PFSK-1 (cell line): Measurements from ENCODE around the gene SATB1.

Source experiments
- FOXP2 ChIP-seq: optimal IDR thresholded peaks from 2 replicates; pipeline ENCODE3; 2011; ENCODE audit warnings: borderline replicate concordance, control low read depth, inconsistent platforms; ENCODE audit not compliant: insufficient read depth; ENCODE audit errors: extremely low read length, extremely low read depth
- POLR2AphosphoS5 ChIP-seq: IDR thresholded peaks from 2 replicates; pipeline ENCODE4 v1.6.1; 2012; ENCODE audit warnings: low read depth, mild to moderate bottlenecking, control low read depth, low read length, moderate library complexity
- SIN3A ChIP-seq: IDR thresholded peaks from 2 replicates; pipeline ENCODE4 v1.6.1; 2012; ENCODE audit warnings: mild to moderate bottlenecking, low read length, moderate library complexity, borderline replicate concordance; ENCODE audit not compliant: insufficient read depth
- TAF1 ChIP-seq: IDR thresholded peaks from 2 replicates; pipeline ENCODE4 v1.6.1; 2012; ENCODE audit warnings: low read length, control low read depth, borderline replicate concordance; ENCODE audit not compliant: insufficient read depth
- TF ChIP-seq, protein P1 (sequence below), 2 experiments: IDR thresholded peaks; 2 replicates each; pipeline versions ENCODE4 v1.6.1 to v1.8.0; 2011 to 2012; ENCODE audit warnings: low read depth in 2 of 2, low read length in 2 of 2, control low read depth in 1 of 2, inconsistent platforms in 1 of 2, mild to moderate bottlenecking in 1 of 2, moderate library complexity in 1 of 2; ENCODE audit not compliant: insufficient read depth in 1 of 2

SATB1 gene

DNA sequence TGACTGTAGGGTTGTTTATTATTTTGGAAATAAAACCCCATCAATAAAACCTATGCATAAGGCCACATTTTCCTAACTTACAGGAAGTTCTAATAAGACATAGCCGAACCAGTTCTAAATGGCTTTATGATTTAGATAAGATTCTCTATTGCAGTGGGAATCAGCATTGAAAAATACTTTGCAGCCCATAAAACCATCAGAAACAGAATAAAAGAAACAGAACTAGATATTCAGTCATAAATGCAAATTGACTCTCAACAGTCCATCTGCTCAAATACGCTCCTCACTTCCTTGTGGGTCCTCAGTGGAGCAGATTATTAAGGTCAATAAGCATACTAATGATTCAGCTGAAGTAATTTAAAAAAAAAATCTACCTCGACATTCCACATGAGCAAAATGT, 8.8 kb downstream of the SATB1 start:
- TF ChIP-seq FOXP2 (no peak), TAF1 (no peak), POLR2AphosphoS5 (no peak), SIN3A (no peak)
- TF ChIP-seq, protein P1, sequence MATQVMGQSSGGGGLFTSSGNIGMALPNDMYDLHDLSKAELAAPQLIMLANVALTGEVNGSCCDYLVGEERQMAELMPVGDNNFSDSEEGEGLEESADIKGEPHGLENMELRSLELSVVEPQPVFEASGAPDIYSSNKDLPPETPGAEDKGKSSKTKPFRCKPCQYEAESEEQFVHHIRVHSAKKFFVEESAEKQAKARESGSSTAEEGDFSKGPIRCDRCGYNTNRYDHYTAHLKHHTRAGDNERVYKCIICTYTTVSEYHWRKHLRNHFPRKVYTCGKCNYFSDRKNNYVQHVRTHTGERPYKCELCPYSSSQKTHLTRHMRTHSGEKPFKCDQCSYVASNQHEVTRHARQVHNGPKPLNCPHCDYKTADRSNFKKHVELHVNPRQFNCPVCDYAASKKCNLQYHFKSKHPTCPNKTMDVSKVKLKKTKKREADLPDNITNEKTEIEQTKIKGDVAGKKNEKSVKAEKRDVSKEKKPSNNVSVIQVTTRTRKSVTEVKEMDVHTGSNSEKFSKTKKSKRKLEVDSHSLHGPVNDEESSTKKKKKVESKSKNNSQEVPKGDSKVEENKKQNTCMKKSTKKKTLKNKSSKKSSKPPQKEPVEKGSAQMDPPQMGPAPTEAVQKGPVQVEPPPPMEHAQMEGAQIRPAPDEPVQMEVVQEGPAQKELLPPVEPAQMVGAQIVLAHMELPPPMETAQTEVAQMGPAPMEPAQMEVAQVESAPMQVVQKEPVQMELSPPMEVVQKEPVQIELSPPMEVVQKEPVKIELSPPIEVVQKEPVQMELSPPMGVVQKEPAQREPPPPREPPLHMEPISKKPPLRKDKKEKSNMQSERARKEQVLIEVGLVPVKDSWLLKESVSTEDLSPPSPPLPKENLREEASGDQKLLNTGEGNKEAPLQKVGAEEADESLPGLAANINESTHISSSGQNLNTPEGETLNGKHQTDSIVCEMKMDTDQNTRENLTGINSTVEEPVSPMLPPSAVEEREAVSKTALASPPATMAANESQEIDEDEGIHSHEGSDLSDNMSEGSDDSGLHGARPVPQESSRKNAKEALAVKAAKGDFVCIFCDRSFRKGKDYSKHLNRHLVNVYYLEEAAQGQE (IDR thresholded peaks at IDR 0.05; ENCODE audit: insufficient read depth in 1 of 2, low read depth in 2 of 2, low read length in 2 of 2): no peak

DNA sequence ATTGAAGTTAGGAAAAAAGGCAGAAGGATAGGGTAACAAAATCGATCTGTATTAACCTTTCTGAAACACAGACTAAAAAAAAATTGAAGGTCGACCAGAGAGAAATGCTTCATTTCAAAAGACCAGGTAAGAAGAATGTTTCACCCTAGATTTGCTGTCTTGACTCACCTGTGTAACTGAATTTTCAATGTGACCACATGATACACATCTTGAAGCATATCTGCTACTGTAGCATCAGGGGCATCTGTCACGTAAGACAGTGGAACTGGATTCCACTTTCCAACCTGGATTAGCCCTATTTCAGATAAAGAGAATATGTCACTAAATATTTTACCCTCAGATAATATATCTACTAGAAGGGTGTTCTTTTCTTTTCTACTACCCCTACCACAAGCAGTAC, 9.3 kb downstream of the SATB1 start:
- no peak for TF ChIP-seq FOXP2
- TF ChIP-seq POLR2AphosphoS5: no peak
- no peak for TF ChIP-seq SIN3A
- TF ChIP-seq, protein P1 (IDR thresholded peaks at IDR 0.05; ENCODE audit: insufficient read depth in 1 of 2, low read depth in 2 of 2, low read length in 2 of 2): no peak
- no peak for TF ChIP-seq TAF1

DNA sequence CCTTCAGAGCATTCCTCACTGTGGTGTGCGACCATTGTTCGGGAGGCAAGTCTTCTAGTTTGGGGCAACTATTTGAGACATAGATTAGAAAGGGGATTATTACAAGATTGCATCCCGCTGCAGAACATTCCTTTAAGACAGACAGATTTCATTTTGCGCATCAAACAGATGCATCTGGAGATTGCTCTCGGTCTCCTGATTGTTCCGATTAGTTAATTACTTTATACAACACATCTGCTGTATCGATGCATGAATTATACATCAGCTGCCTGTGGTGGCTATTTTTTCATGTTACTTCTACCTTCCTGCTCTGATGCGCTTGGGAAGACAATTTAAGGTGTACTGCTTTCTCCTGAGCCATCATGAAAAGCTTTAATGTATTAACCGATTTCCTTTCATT, 10.0 kb downstream of the SATB1 start:
- TF ChIP-seq, protein P1 (IDR thresholded peaks at IDR 0.05; ENCODE audit: insufficient read depth in 1 of 2, low read depth in 2 of 2, low read length in 2 of 2): no peak
- TF ChIP-seq FOXP2 (no peak), TAF1 (no peak), POLR2AphosphoS5 (no peak), SIN3A (no peak)

DNA sequence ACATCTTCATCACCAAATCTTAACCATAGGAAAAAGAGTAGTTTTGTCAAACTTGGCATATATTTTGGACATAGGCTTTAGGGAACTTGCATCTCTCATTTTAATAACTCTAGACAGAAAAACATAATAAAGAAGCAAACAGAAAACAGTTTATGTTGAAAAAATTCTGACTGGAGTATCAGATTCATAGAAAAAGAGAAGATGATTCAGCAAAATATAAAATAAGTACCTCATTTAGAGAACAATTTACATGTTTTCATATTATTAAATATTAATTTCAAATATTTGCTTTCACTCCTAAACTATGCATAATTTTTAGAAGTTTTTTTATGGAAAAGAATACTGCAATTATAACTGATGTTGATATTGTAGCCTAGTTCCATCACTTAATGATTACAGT, 12.5 kb downstream of the SATB1 start:
- TF ChIP-seq SIN3A: no peak
- no peak for TF ChIP-seq FOXP2
- no peak for TF ChIP-seq POLR2AphosphoS5
- TF ChIP-seq, protein P1 (IDR thresholded peaks at IDR 0.05; ENCODE audit: insufficient read depth in 1 of 2, low read depth in 2 of 2, low read length in 2 of 2): no peak
- TF ChIP-seq TAF1: no peak

DNA sequence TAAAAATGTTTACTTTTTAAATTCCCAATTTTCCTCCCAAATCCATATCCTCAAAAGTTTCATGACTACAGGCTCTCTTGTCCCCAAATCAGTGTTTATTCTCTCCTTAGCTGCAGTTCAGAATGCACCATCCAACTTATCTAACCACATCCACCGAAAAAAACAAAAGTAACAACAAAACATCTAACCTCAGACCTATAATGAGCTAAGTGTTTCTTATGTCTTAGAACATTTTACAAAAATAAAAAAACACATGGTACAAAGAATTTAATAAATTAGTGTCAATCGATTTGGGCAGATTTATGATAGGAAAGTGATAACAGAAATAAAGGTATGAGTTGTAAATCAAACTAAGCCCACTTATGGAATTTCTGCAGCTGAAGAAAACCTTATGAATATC, 13.6 kb downstream of the SATB1 start:
- TF ChIP-seq TAF1 (no peak), FOXP2 (no peak), POLR2AphosphoS5 (no peak), SIN3A (no peak)
- TF ChIP-seq, protein P1 (IDR thresholded peaks at IDR 0.05; ENCODE audit: insufficient read depth in 1 of 2, low read depth in 2 of 2, low read length in 2 of 2): no peak
